Dermis blood vessel endothelial cell (primary cell): ENCODE data around the gene DLGAP1. TPM values are rescaled to one million over a fixed set of nuclear protein-coding genes. Genes with fewer than 3 reads are reported as not detected.

ENCODE experiments used
- DNase-seq: peaks from one replicate; pipeline ENCODE4 v3.0.0; 2010
- total RNA-seq: library from RNA; depleted of rRNA; stranded (reverse); fragments of >200 nt; gene quantifications from 2 replicates; pipeline ENCODE4 v1.2.3, GENCODE V29; 2014

Gene DLGAP1
- total RNA-seq, 1 donor from 2014 or later = 0.17 TPM

DNA sequence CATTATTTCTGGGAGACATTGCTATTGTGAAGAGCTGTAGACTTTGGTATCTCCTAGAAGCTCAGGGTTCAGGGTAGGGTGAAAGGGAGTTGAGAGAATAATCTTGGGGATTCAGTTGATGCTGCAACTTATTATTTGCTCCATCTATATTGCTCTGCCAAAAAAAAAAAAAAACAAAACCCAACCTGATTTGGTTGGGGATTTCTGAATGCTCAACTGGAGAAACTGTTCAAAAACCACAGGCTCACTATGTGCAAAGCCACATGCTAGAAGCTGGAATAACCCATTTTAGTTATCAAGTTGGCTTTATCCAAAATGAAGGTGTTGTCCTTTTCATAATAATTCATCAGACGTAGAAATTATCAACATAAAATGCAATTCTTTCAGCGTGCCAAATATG lies 696.0 kb downstream of the DLGAP1 start:
- DNase-seq = no peak

DNA sequence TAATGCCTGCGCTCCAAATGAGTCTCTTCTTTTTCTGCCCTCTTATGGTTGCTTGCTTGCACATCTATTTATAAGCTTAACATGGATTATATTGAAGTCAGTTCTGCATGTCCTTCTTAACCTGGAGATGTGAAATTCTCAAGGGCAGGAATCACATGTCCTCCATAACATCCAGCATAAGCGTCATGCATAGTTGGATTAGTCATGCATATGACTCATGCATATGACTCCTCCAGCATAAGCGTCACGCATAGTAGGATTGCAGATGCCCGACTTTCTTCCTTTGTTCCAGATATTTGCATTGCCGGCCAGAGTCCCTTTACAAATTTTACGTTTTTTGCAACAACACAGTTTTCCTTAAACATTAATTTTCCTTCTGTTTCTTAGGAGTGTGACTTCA lies 696.6 kb downstream of the DLGAP1 start:
- peak; percentile 55 for DNase-seq

DNA sequence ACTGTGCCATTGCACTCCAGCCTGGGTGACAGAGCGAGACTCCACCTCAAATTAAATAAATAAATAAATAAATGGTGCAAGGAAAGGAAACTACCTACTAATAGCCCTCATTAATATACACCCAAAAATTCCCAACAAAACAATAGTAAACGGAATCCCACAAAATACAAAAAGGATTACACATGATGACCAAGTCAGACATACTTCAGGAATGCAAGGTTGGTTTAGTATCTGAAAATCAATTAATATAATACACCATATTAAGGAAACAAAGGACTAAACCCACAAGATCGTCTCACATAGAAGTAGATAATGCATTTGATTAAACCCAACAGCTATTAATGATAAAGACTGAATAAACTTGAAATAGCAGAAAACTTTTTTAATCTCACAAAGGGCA lies 697.7 kb downstream of the DLGAP1 start:
- no peak for DNase-seq

DNA sequence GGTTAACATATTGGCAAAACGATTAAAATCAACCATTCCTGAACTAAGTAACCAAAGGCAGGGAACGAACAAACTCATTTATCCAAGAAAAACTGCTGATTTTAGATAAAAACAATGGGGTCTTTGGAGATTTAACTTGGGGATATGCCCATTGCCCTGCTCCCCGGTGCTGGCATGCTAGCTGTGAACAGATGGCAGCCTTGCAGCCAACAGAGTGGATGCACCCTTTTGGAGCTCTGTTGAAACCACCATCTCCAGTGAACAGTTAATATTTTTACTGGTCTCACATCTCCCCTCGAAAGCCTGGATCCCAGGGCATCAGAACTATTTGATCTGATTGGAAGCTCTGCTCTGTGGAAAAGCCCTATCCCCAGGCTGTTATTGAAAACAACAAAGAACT lies 702.0 kb downstream of the DLGAP1 start:
- DNase-seq = no peak

DNA sequence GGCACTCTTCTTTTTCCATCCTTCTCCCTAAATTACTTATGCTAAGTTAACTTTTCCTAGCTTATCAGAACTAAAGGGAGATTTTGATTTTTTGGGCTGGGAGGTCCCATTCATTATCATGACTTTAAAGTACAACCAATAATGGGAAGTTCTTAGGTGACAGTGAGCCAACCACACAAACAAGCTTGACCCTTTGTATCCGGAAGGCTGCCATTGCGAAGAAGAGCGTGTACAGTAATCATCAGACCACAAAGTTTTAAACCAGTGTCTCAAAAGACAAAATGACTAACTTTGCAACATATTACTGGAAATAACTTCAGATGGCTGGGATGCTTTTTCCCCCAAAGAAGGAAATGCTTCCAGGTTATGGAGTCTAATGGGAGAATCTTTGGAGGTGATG lies 707.0 kb downstream of the DLGAP1 start:
- DNase-seq = peak; percentile 21

DNA sequence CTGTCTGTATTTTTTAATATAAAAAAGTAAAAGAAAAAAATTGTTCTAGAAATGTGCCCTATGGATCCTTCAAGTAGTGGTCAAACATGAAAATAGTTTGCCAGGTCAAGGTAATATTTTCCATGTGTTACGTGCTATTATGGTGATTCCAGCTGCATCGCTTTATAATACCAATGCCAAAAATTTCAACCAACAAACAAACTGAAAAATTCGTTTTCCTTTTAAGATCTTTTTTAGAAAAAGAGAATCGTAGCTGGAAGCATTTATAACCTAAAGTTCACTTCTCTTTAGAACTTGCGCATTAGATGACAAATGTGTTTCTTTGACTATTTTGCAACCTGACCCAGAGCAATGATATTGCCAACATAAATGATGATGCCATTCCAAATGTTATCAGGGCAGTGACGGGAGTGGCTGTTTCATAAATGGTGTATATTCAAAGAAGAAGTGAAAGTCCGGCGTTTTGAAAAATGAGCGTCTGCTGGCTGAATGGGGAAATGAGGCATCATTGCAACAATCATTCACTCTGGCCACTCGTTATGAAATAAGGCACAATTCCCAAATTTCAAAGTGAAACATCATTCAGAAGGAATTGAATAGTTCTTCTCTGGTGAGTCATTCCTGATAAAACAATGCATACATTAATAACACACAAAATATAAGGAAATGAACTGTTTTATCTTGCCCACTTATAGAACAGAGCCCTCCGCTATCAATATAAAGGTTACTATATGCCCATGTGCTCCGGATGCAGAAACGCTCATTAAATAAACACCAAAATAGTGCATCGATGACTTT lies 707.7 kb downstream of the DLGAP1 start:
- DNase-seq = peak; percentile 76

DNA sequence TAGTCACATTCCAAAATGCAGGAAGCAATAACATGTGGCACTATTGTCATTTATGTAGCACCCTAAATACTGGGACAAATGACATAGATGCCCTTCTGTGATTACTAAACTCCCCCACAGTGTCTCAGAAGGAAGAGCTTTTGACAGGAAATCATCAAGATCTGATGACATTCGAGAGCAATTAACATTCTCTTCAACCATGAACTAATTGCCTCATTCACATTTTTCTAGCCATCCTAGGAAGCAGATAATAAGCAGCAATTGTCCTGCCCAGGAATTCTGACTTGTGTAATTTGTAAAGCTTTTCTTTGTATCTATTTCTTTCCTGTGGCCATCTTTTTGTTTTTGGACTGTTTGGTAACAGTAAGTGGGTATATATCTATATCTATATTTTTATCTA lies 712.6 kb downstream of the DLGAP1 start:
- DNase-seq = no peak

DNA sequence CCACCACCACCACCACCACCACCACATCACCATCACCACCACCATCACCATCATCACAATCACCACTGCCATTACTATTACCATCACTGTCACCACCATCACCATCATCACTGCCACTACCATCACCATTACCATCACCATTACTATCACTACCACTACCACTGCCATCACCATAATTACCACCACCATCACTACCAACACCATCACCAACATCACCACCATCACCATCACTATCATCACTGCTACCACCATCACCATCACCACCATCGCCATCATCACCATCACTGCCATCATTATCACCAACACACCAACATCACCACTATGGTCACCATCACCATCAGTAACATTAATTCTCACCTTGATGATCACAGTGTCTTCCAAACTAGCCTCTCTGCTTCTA lies 713.8 kb downstream of the DLGAP1 start:
- no peak for DNase-seq

DNA sequence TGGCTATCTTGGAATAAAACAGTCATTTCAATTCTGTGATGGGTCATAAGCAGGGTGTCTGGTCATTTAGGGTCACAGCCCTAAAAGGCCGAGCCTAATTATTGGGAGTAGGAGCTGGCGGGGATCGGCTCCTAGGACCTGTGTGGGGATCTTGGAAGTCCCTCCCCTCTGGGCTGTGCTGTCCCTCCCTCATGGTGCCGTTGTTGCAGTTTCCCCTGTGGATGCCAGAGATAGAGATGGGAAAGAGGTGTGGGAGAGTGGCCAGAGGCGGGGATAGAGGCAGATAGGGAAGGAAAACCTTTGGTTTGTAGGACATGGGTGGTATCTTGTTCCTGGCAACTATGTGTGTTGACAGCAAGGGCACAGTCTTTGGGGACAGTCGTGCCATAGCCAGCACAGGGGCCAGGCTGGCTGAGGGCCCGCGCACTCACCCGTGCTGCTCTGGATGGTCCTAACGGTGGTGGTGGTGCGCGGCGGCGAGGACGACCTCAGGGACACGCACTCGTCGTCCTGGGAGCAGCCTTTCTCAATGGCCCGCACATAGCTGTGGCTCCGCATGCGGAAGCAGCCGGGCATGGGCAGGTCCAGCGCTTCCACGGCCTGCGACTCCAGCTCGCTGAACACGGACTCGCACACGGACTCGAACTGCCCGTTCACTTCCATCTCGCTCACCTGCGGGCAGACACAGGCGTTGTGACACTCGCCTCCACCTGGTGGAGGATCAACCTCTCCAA lies 726.2 kb downstream of the DLGAP1 start:
- DNase-seq = no peak

DNA sequence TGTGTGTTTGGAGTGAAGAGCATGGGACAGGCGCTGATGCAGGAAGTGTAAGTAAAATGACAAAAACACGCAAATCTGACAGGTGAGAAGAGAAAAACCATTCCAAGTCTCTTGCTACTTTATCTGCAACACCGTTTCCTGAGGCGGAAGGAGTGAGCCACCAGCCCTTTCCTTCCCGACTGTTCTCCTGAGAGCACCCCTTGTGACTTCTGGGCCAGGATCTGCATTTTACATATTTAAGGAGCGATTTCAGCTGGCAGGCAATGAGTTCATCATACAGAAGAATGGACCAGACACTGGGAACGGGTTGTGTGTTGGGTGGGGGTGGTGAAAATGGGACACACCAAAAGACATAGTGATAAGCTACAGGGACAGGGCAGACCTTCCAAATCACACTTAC lies 727.8 kb downstream of the DLGAP1 start:
- DNase-seq = peak; percentile 59

DNA sequence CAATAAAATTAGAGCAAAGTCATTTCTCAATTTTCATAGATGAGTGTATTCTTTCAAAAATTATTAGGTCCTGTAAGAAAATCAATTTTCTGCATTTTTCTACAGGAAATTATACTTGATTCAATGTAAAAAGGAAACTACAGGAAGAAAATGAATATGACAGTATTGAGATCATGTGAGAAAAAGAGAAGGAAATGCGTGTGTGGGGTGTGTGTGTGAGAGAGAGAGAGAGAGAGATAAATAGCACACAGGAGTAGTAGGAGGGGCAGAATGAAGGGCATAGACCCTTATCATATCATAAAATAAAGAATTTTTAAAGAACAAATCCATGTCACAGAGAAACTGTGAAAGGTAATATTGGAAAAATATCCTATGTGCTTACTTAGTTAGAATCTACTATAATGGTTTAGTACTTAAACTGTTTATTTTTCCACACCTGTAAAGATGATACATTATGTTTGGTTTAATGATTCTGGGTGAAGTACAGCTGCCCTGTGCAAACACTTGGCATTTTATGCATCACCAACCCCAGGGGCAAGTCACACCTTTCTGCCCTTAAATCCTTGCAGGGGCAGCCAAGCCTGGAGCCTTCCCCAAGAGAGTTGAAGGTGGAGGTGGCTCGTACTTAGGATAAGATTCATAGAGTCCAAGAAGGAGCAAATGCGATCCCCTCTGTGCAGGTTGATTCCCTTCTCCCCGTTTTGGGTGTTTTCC lies 728.7 kb downstream of the DLGAP1 start:
- DNase-seq = no peak

DNA sequence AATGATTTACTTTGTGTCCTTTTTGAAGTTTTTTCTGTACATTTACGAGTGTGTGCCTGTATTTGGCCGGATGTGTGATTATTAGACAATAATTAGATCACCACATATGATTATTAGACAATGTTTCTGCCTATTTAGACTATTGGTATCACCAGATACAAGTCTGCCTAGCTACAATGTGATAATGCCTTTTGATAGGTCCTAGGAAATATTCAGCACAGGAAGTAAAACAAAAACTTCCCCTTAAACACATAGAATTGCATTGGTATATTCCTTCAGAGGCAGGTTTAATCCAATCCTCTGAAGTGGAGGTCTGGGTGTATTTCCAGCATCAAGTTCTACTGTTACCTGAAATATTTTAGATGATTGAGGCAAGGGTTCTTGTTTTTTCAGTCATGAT lies 730.0 kb downstream of the DLGAP1 start:
- no peak for DNase-seq

DNA sequence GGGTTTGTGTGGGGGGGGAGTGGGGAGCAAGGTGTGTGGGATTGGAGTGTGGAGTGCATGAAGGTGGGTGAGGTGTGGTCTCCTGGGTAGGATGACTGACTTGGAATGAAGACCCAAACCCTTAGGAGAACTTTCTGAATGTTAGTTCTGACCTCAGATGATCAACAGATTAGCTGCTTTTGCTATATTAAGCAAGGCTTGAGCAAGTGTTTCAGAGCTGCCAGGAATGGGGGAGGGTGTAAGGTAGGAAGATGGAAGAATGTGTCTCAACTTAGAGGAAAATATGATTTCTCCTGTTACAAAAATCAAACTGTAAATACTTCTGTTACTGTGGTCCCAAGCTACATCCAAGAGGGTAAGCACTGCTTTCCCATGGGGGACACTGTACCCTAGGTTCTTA lies 731.6 kb downstream of the DLGAP1 start:
- DNase-seq = no peak

DNA sequence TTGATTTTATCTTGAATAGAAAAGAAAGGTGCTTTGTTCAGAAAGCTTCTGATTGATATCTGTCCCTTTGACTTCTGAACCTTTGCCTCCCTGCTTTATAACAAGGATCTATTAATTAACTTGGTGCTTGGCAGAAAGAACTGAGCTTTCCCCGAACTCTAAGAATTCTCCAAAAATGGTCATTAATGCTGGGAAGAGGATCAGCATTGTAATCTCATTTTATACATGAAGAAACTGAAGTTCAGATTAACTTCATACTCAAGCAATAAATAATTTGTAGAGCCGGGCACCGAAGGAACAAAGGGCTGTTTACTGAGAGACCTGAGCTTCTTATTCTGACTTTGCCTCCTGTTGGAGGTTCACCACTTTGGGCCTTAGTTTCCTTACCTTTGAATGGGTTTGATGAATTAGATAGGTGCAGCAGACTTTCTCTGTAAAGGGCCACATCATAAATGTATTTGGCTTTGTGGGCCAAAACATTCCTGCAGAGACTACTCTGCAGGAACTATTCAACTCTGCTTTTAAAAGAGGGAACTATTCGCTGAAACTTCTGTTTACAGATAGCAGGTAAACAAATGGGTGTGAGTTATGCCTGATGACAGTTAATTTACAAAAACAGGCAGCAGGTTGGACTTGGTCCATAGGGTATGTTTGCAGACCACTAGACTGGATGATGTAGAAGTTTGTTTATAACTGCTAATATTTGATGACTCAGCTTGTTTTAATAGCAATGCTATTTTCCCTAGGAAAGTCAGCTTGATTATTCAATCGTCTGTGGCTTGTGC lies 732.3 kb downstream of the DLGAP1 start:
- no peak for DNase-seq

DNA sequence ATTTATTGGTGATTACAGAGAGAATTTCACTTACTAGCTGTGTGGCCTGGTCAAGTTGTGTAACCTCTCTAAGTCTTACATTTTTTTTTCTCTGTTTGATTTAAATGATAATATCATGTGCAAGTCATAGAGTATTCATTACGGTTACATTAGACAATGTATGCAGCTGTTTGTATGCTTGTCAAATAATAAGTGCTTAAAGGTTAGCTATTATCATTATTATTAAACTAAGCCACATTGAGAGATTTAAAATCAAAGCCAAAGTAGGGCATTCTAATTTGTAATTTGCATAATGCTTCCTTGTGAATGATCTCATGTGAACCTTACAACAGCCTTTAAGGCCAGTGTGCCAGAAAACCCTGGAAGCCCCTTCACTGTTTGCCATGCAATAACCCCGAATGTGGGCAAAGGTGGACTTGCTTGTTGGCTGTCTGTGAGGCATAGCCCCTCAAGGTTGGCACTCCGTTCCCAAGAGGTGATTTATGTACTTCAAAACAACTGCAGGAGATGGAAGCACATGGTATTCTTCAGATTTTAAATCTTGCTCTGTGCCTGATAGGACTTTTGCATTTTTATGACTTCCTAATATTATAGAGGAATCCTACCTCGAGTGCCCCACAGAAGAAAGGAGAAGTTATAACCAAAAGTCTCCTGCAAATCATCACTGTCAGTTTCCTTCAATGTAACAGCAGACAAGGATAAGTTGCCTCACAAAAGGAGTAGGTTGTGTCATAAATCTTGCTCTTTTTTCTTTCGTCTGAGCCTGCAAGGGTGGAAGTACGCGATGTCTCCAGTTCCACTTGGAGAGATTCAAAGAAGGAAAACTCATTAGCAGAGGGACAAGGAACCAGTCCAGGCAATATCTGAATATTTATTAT lies 733.1 kb downstream of the DLGAP1 start:
- no peak for DNase-seq

DNA sequence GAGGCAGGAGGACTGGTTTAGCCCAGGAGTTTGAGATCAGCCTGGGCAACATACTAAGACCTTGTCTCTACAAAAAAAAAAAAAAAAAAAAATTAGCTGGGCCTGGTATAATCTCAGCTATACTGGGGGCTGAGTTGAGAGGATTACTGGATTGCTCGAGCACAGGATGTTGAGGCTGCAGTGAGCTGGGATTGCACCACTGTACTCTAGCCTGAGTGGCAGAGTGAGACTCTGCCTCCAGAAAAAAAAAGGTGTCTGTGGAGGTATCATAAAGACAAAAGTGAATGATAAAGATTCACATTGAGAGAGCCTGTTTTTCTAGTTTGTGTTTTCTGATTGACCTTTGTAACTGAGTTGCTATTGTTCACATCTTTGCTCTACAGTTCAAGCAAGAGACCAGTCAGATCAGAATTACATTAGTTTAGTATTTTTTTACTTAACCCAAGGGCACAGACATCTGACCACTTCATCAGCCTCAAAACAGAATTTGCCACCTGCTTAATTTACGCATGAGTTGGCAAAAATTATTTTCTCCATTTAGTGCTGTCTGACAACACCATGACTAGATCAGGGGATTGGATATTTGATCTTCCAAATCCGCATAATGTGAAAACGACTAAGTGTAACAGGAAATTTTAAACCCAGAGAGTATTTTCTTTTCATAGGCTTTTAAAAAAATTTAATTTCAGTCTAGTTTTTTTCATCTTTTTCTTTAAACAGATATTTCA lies 734.1 kb downstream of the DLGAP1 start:
- DNase-seq = no peak

DNA sequence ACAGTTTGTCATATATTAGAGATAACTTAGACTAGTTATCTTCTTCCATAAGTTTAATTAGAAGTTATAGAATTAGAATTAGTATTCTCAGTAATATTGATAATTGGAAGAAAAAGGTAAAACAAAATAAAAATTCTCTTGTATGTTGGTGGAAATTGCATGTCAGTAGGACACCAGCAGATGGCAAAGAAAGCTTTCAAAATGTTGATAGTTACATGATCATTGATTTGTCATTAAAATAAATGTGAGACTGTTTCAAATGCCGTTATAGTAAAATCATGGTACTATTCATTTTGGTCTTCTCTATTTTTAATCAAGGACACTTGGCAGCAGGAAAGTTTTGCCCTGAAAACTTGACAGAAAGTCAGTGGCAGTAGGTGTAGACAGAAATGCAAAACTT lies 734.9 kb downstream of the DLGAP1 start:
- no peak for DNase-seq

DNA sequence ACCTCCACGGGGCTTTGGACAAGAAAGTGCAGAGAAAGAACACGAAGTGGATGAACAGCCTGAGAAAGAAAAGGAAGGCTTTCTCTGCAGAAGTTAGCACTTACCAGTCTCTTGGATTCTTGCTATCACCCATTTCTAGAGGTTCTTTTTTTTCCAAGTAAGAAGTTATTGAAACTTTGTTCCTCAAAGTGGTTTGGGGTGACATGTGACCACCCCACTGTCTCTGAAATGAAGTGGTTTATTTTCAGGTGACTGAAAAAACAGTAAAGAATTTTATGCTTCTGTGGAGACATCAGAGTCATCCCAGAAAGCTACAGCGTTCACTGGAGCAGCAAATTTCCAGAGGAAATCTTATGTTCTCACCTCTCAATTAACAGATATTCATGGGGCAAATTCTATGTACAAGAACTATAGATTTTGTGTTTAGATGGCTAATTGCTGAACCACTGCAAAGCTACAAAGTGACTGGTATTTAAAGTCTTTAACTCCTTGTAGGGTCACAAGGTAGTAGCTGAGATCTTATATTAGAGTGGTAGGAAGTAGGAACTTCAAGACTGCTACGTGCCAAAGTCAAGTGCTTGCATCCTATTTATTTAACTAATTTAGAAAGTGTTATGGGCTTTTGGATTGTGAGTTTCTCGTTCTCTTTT lies 737.6 kb downstream of the DLGAP1 start:
- DNase-seq = no peak

DNA sequence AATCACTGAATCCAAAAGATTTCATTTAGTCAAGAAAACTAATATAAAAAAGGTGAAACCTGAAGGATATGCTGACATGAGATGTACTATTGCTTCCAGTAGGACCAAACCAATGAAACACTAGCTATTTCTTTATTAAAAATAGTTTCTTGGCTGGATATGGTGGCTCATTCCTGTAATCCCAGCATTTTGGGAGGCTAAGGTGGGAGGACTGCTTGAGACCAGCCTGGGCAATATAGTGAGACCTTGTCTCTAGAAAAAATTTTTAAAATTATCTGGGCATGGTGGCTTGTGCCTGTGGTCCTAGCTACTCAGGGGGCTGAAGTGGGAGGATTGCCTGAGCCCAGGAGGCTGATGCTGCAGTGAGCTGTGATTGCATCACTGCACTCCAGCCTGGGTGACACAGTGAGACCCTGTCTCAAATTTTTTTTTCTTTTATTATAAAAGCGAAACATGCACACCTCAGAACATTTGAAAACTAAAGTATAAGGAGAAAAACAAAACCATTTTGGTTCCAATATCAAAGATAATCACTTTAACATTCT lies 738.9 kb downstream of the DLGAP1 start:
- no peak for DNase-seq
